Activated naive CD4-positive, alpha-beta T cell (primary cell): Measurements from ENCODE around the gene BMP15.

Experiments
- DNase-seq, 4 experiments: peaks; one replicate each; lab custom pipeline; 2025; lab: John Stamatoyannopoulos, UW

The BMP15 gene

GRCh38 chrX:50910685-50911176 lies at the start of gene BMP15:
BMP15 (plus strand) TSS chrX:50910735; CDS start chrX:50910784, 49 bp downstream.
- no peak for DNase-seq

- no peak for DNase-seq
These were observed 47.1 kb upstream of the BMP15 start for GRCh38 chrX:50863471-50863870.

- DNase-seq, result no peak
These were observed 45.2 kb upstream of the BMP15 start for GRCh38 chrX:50865311-50865710.

GRCh38 chrX:50871922-50872453 lies 38.5 kb upstream of the BMP15 start:
- no peak for DNase-seq

GRCh38 chrX:50874876-50875275 lies 35.7 kb upstream of the BMP15 start:
- DNase-seq, result no peak

- no peak for DNase-seq
These were observed 34.0 kb upstream of the BMP15 start for GRCh38 chrX:50876551-50876950.

- no peak for DNase-seq
These were observed 33.2 kb upstream of the BMP15 start for GRCh38 chrX:50877310-50877709.

GRCh38 chrX:50881028-50881427 lies 29.5 kb upstream of the BMP15 start:
- no peak for DNase-seq

GRCh38 chrX:50888884-50889283 lies 21.7 kb upstream of the BMP15 start:
- no peak for DNase-seq

- no peak for DNase-seq
These were observed 21.0 kb upstream of the BMP15 start for GRCh38 chrX:50889582-50889981.

GRCh38 chrX:50893047-50893446 lies 17.5 kb upstream of the BMP15 start:
- no peak for DNase-seq

GRCh38 chrX:50893466-50893865 lies 17.1 kb upstream of the BMP15 start:
- no peak for DNase-seq

- DNase-seq, result no peak
These were observed 5.2 kb upstream of the BMP15 start for GRCh38 chrX:50905334-50905733.

- DNase-seq, result no peak
These were observed 3.0 kb downstream of the BMP15 start for GRCh38 chrX:50913520-50913919.

GRCh38 chrX:50920132-50920531 lies 9.6 kb downstream of the BMP15 start:
- DNase-seq, result no peak

- DNase-seq, result no peak
These were observed 16.6 kb downstream of the BMP15 start for GRCh38 chrX:50927127-50927526.

- no peak for DNase-seq
These were observed 31.1 kb downstream of the BMP15 start for GRCh38 chrX:50941638-50942037.

GRCh38 chrX:50942471-50942870 lies 31.9 kb downstream of the BMP15 start:
- no peak for DNase-seq

GRCh38 chrX:50952406-50952805 lies 41.9 kb downstream of the BMP15 start:
- DNase-seq, result no peak

GRCh38 chrX:50953832-50954231 lies 43.3 kb downstream of the BMP15 start:
- DNase-seq, result no peak

GRCh38 chrX:50962156-50962555 lies 51.6 kb downstream of the BMP15 start:
- DNase-seq, result no peak

- no peak for DNase-seq
These were observed 53.3 kb downstream of the BMP15 start for GRCh38 chrX:50963842-50964241.
